Measurements from ENCODE around the gene UBR4. TPM values are rescaled to one million over a fixed set of nuclear protein-coding genes. Genes with fewer than 3 reads are reported as not detected.
"Not testable (repeated sequence)": the region's sequence is repeated elsewhere in the genome, so short reads cannot be mapped to it uniquely, and the experiment has no call there.

The UBR4 gene
- polyA plus RNA-seq, 1 donor (not counting 4 experiments of a cell fraction or from before 2014, with no cell fraction given), result 39.0 TPM

- H4K20me1 ChIP-seq (ENCODE audit: control insufficient read depth, extremely low read depth, insufficient read depth, low read length), result peaks cover 12% of the 10 kb centered on the region
- TF ChIP-seq CTCF (optimal IDR thresholded peaks at IDR 0.05 in 1 of 3, IDR thresholded peaks at IDR 0.05 in 1 of 3, conservative IDR thresholded peaks at IDR 0.05 in 1 of 3; ENCODE audit: extremely low read depth in 1 of 3, insufficient read depth in 2 of 3, low read length in 3 of 3) (no peak), EZH2 (IDR thresholded peaks at IDR 0.05; ENCODE audit: low read length) (no peak)
- no peak overlapping the region for H2AFZ ChIP-seq (ENCODE audit: control insufficient read depth, low read length)
- no peaks in the 10 kb centered on the region for H3K27me3 ChIP-seq (ENCODE audit: control insufficient read depth, extremely low read depth, insufficient read depth, low read length)
- peaks cover 44% of the 10 kb centered on the region for H3K79me2 ChIP-seq (ENCODE audit: control insufficient read depth, insufficient read depth, low read length)
- peaks cover 3% of the 10 kb centered on the region for H3K9me1 ChIP-seq (ENCODE audit: control insufficient read depth, extremely low read depth, insufficient read depth, low read length)
- H3K4me3 ChIP-seq (ENCODE audit: control insufficient read depth in 2 of 3, extremely low read depth in 1 of 3, insufficient read depth in 2 of 3, low read depth in 1 of 3, low read length in 3 of 3), result no peak overlapping the region
- DNase-seq (ENCODE audit: low read depth, low spot score) (no peak), FAIRE-seq (no peak)
- H3K9ac ChIP-seq (ENCODE audit: control insufficient read depth, extremely low read depth, insufficient read depth, low read length), result no peak overlapping the region
- no peak overlapping the region for H3K4me2 ChIP-seq (ENCODE audit: control insufficient read depth, extremely low read depth, insufficient read depth, low read depth, low read length)
- H3K27ac ChIP-seq (ENCODE audit: control insufficient read depth, insufficient read depth, low read length), result no peak overlapping the region
- H3K9me3 ChIP-seq (ENCODE audit: control insufficient read depth, low read depth, low read length), result no peaks in the 10 kb centered on the region
- dilution Hi-C loops (cut with MboI; ENCODE audit: extremely low pct_ligation_motif_present, low sequenced_read_pairs), result no loop called here
- peaks cover 14% of the 10 kb centered on the region for H3K4me1 ChIP-seq (ENCODE audit: control insufficient read depth, extremely low read depth, insufficient read depth, low read length)
- peaks cover 38 to 52% of the 10 kb centered on the region in 2 experiments for H3K36me3 ChIP-seq (ENCODE audit: control insufficient read depth in 2 of 2, extremely low read depth in 1 of 2, insufficient read depth in 2 of 2, low read length in 2 of 2)
Measured at GRCh38 chr1:19257178-19257914, 47.3 kb upstream of the UBR4 start.

GRCh38 chr1:19256301-19256700 lies 46.2 kb upstream of the UBR4 start:
- H2AFZ ChIP-seq (ENCODE audit: control insufficient read depth, low read length); H3K4me2 ChIP-seq (ENCODE audit: control insufficient read depth, extremely low read depth, insufficient read depth, low read depth, low read length); H3K9me1 ChIP-seq (ENCODE audit: control insufficient read depth, extremely low read depth, insufficient read depth, low read length); FAIRE-seq; dilution Hi-C loops (cut with MboI; ENCODE audit: extremely low pct_ligation_motif_present, low sequenced_read_pairs); H3K27me3 ChIP-seq (ENCODE audit: control insufficient read depth, extremely low read depth, insufficient read depth, low read length); H3K27ac ChIP-seq (ENCODE audit: control insufficient read depth, insufficient read depth, low read length); H3K9me3 ChIP-seq (ENCODE audit: control insufficient read depth, low read depth, low read length); H3K4me3 ChIP-seq (ENCODE audit: control insufficient read depth in 2 of 3, extremely low read depth in 1 of 3, insufficient read depth in 2 of 3, low read depth in 1 of 3, low read length in 3 of 3); DNase-seq (ENCODE audit: low read depth, low spot score); H3K9ac ChIP-seq (ENCODE audit: control insufficient read depth, extremely low read depth, insufficient read depth, low read length): not testable (repeated sequence)
- H3K4me1 ChIP-seq (ENCODE audit: control insufficient read depth, extremely low read depth, insufficient read depth, low read length), result peaks cover 14% of the 10 kb centered on the region
- peaks cover 12% of the 10 kb centered on the region for H4K20me1 ChIP-seq (ENCODE audit: control insufficient read depth, extremely low read depth, insufficient read depth, low read length)
- H3K36me3 ChIP-seq (ENCODE audit: control insufficient read depth in 2 of 2, extremely low read depth in 1 of 2, insufficient read depth in 2 of 2, low read length in 2 of 2), result peaks cover 38 to 52% of the 10 kb centered on the region in 2 experiments
- H3K79me2 ChIP-seq (ENCODE audit: control insufficient read depth, insufficient read depth, low read length), result peaks cover 55% of the 10 kb centered on the region

All from keratinocyte (primary cell).